ENCODE data around the gene FAM167B.
A peak's percentile ranks its signal among the peaks of the same experiment; 100 is the strongest.

Gene FAM167B

DNA sequence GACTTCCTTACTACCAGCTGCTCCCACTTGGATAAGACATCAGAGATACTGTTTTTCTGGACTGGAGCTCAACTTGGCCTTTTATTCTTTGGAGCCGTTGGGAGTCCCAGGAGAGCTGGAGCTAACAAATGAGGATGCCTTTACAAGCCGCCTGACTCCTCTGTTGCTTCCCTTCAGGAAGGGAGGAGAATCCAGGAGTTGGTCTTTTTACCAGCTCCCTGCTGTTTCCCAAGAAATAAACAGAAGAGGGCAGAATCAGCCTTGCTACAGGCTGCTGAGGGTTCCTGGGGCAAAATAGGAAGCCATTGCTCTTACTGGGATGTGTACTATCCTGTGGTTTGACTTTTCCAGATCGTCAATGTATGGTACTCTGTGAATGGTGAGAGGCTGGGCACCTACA is 23.3 kb upstream of the FAM167B start:
- TF ChIP-seq, protein P1, sequence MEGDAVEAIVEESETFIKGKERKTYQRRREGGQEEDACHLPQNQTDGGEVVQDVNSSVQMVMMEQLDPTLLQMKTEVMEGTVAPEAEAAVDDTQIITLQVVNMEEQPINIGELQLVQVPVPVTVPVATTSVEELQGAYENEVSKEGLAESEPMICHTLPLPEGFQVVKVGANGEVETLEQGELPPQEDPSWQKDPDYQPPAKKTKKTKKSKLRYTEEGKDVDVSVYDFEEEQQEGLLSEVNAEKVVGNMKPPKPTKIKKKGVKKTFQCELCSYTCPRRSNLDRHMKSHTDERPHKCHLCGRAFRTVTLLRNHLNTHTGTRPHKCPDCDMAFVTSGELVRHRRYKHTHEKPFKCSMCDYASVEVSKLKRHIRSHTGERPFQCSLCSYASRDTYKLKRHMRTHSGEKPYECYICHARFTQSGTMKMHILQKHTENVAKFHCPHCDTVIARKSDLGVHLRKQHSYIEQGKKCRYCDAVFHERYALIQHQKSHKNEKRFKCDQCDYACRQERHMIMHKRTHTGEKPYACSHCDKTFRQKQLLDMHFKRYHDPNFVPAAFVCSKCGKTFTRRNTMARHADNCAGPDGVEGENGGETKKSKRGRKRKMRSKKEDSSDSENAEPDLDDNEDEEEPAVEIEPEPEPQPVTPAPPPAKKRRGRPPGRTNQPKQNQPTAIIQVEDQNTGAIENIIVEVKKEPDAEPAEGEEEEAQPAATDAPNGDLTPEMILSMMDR (conservative IDR thresholded peaks at IDR 0.05; ENCODE audit: control insufficient read depth, insufficient read depth, low read depth, low read length): peak; percentile 34
- H3K4me3 ChIP-seq (ENCODE audit: control insufficient read depth, low read depth, low read length): peak overlapping the region; percentile 7
- peak; percentile 51 for DNase-seq (ENCODE audit: low read depth)

DNA sequence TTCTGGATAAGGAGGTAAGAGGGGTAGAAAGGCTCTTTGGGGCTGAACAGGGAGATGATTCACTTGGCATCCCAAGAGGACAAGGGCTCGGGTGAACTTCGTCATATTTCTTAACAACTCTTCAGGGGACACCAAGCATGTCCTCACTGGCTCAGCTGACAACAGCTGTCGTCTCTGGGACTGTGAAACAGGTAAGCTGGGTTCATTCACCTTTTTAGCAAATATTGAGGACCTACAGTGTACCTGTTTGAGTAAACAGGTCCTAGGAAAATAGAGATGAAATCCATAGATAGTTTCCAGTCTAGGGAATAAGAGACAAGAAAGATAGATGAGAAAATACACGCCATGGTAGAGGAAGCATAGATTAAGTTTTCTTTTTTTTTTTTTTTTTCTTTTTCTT is 22.7 kb upstream of the FAM167B start:
- H3K4me3 ChIP-seq (ENCODE audit: control insufficient read depth, low read depth, low read length): no peak overlapping the region
- DNase-seq (ENCODE audit: low read depth): no peak
- TF ChIP-seq, protein P1 (conservative IDR thresholded peaks at IDR 0.05; ENCODE audit: control insufficient read depth, insufficient read depth, low read depth, low read length): no peak

DNA sequence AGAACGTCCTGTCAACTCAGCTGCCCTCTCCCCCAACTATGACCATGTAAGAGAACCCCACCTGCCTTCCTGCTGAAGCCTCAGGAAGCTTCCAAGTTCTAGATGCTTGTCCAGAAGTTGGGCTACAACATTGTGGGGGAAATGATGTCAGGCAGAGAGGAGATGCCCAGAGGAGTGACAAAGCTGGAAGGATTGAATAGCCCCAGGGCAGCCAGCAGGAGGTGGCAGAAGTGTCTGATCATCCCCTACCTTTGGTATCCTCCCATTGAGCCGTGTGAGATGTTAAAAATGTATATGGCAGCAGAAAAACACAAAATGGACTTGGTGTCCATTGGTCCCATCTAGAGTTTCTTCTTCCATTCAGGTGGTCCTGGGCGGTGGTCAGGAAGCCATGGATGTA is 18.3 kb upstream of the FAM167B start:
- no peak overlapping the region for H3K4me3 ChIP-seq (ENCODE audit: control insufficient read depth, low read depth, low read length)
- TF ChIP-seq, protein P1 (conservative IDR thresholded peaks at IDR 0.05; ENCODE audit: control insufficient read depth, insufficient read depth, low read depth, low read length): no peak
- no peak for DNase-seq (ENCODE audit: low read depth)

DNA sequence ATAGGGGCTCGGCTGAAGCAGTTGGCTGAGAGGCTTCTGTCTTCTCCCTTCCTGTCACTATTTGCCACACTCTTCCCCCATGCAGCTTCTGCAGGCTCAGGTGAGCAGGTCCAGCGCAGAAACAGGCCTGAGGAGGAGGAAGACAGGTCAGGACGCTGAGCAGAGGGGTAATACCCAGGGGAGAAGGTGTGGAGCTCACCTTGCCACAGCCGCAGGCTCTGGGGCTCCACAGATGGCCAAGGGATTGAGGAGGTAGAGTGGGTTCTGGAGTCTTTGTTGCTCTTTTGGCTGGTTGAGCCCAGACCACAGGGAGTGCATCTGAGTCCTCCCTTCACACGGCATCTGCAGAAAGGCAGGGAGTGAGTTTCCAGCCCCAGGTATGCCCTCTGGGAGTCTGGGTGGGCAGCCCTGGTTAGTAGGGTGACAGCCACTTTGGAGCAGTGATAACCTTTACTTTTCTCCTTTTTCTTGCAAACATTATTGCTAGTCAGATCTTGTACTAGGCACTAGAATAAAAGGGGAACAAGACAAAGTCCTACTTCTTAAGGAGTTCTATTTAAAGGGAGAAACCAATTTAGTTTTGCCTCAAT is 15.1 kb upstream of the FAM167B start:
- TF ChIP-seq, protein P1 (conservative IDR thresholded peaks at IDR 0.05; ENCODE audit: control insufficient read depth, insufficient read depth, low read depth, low read length): no peak
- no peak for DNase-seq (ENCODE audit: low read depth)
- H3K4me3 ChIP-seq (ENCODE audit: control insufficient read depth, low read depth, low read length): no peak overlapping the region

DNA sequence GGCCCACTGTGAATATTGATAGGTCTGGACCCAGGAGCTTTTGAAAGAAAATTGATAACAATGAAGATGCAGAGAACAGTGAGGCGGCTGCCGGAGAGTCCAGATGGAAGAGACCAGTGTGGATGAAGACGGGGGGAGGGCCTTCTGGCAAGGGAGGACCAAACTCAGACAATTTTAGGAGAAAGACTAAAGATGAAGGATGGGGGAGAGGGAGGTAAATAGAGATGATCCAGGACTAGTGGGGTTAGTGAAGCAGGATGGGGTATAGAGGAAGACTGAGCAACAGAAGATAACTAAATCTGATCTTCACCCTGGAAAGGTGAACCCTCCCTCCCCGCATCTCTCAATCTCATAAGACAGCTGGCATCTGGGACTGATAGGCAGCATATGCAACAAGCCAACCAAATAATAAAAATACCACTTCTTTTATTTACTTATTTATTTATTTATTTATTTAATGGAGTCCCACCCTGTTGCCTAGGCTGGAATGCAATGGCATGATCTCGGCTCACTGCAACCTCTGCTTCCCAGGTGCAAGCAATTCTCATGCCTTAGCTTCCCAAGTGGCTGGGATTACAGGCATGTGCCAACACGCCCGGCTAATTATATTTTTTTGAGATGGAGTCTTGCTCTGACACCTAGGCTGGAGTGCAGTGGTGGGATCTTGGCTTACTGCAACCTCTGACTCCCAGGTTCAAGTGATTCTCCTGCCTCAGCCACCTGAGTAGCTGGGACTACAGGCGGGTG is 14.3 kb upstream of the FAM167B start:
- H3K4me3 ChIP-seq (ENCODE audit: control insufficient read depth, low read depth, low read length): no peak overlapping the region
- TF ChIP-seq, protein P1 (conservative IDR thresholded peaks at IDR 0.05; ENCODE audit: control insufficient read depth, insufficient read depth, low read depth, low read length): no peak
- no peak for DNase-seq (ENCODE audit: low read depth)

DNA sequence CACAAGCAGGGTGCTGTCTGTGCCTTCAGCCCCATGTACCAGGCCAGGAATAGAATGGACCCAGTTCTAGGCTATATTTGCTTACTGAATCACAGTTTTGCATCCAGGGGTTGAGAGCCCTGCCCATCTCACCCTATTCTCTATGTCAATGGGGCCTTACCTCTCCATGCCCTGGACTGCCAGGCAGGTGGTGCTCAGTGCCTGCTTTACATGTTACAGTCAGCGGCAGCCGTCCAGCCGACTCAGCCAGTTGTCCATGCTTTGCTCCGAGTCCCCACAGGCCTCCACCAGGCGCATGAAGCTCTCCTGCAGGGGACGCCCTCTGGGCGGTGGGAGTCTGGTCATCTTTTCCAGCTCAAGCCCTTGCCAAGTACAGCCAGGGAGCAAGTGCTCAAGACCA is 12.2 kb upstream of the FAM167B start:
- TF ChIP-seq, protein P1 (conservative IDR thresholded peaks at IDR 0.05; ENCODE audit: control insufficient read depth, insufficient read depth, low read depth, low read length): no peak
- DNase-seq (ENCODE audit: low read depth): no peak
- no peak overlapping the region for H3K4me3 ChIP-seq (ENCODE audit: control insufficient read depth, low read depth, low read length)
